ENCODE measurements around the gene FANCM. TPM values are rescaled to one million over a fixed set of nuclear protein-coding genes. Genes with fewer than 3 reads are reported as not detected.
"Not testable (repeated sequence)": the region's sequence is repeated elsewhere in the genome, so short reads cannot be mapped to it uniquely, and the experiment has no call there.

FANCM gene
- total RNA-seq, 4 donors from 2014 or later, result 3.8 to 9.1 (median 6.0) TPM

DNA sequence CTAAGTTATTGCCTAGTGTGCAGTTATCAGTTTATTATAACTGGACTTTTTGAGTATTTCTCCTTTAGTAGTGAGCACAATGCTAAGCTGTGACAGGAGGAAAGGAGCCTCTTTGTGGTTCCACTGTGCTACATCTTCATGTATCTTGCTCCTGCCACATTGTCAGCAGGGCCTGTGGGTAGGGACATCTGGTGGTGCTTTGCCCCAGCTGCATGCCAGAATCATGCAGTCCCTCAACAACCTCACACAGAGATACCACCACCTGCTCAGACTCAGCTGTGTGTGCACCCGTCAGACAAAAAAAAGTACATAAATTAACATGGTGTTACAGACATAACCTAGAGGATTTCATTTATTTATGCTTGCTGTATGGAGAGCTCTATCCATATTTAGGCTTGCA is 66.2 kb downstream of the FANCM start:
- TF ChIP-seq, protein P1, sequence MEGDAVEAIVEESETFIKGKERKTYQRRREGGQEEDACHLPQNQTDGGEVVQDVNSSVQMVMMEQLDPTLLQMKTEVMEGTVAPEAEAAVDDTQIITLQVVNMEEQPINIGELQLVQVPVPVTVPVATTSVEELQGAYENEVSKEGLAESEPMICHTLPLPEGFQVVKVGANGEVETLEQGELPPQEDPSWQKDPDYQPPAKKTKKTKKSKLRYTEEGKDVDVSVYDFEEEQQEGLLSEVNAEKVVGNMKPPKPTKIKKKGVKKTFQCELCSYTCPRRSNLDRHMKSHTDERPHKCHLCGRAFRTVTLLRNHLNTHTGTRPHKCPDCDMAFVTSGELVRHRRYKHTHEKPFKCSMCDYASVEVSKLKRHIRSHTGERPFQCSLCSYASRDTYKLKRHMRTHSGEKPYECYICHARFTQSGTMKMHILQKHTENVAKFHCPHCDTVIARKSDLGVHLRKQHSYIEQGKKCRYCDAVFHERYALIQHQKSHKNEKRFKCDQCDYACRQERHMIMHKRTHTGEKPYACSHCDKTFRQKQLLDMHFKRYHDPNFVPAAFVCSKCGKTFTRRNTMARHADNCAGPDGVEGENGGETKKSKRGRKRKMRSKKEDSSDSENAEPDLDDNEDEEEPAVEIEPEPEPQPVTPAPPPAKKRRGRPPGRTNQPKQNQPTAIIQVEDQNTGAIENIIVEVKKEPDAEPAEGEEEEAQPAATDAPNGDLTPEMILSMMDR (IDR thresholded peaks at IDR 0.05), result no peak
- TF ChIP-seq POLR2A (IDR thresholded peaks at IDR 0.05), result no peak
- no peak overlapping the region for H3K4me3 ChIP-seq (ENCODE audit: low read depth, poor library complexity, severe bottlenecking)
- intact Hi-C loops (cut with DNase I; ENCODE audit: low total_unique reads), result no loop called here
- 52 to 60% methylated on average over 1 of the region's 1 CpG for WGBS, 2 donors
- no peak for DNase-seq (ENCODE audit: low spot score in 2 of 2)

DNA sequence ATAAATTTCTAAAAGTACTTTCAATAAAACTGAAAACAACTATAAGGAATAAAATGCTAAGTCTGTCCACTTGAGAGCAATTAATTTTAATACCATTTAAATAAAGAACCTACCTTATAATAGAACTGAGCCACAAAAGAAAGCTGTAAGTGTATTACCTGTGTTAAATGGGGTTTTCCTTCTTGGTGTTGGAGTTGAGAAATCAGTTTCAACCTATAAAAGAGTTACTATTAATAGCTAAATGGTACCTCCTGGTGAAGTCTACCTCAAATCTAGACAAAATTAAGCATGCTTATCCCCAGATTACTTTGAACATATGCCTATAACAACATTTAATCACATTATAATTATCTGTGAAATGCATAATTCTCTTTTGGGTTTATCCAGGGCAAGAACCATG is 68.5 kb downstream of the FANCM start:
- TF ChIP-seq, protein P1 (IDR thresholded peaks at IDR 0.05), result no peak
- intact Hi-C loops (cut with DNase I; ENCODE audit: low total_unique reads), result no loop called here
- DNase-seq (ENCODE audit: low spot score in 2 of 2), result no peak
- H3K4me3 ChIP-seq (ENCODE audit: low read depth, poor library complexity, severe bottlenecking), result no peak overlapping the region

- TF ChIP-seq, protein P1 (IDR thresholded peaks at IDR 0.05), result no peak
- TF ChIP-seq POLR2A (IDR thresholded peaks at IDR 0.05), result no peak
- DNase-seq (ENCODE audit: low spot score in 2 of 2), result no peak
- 97 to 98% methylated on average over 1 of the region's 1 CpG for WGBS, 2 donors
- intact Hi-C loops (cut with DNase I; ENCODE audit: low total_unique reads), result no loop called here
- no peak overlapping the region for H3K4me3 ChIP-seq (ENCODE audit: low read depth, poor library complexity, severe bottlenecking)
Observed at GRCh38 chr14:45210159-45210558, 74.4 kb downstream of the FANCM start.

GRCh38 chr14:45211295-45211694 is 75.6 kb downstream of the FANCM start:
- 85 to 95% methylated on average over 1 of the region's 1 CpG for WGBS, 2 donors
- no peak for DNase-seq (ENCODE audit: low spot score in 2 of 2)
- intact Hi-C loops (cut with DNase I; ENCODE audit: low total_unique reads), result no loop called here
- H3K4me3 ChIP-seq (ENCODE audit: low read depth, poor library complexity, severe bottlenecking), result no peak overlapping the region
- TF ChIP-seq, protein P1 (IDR thresholded peaks at IDR 0.05), result no peak
- no peak for TF ChIP-seq POLR2A (IDR thresholded peaks at IDR 0.05)

- TF ChIP-seq POLR2A (IDR thresholded peaks at IDR 0.05), result no peak
- TF ChIP-seq, protein P1 (IDR thresholded peaks at IDR 0.05), result no peak
- 70 to 78% methylated on average over 3 of the region's 3 CpGs for WGBS, 2 donors
- intact Hi-C loops (cut with DNase I; ENCODE audit: low total_unique reads), result no loop called here
- no peak overlapping the region for H3K4me3 ChIP-seq (ENCODE audit: low read depth, poor library complexity, severe bottlenecking)
- no peak for DNase-seq (ENCODE audit: low spot score in 2 of 2)
Observed at GRCh38 chr14:45212231-45212630, 76.5 kb downstream of the FANCM start.

GRCh38 chr14:45213716-45214115 is 78.0 kb downstream of the FANCM start:
- DNase-seq (ENCODE audit: low spot score in 2 of 2); intact Hi-C loops (cut with DNase I; ENCODE audit: low total_unique reads); H3K4me3 ChIP-seq (ENCODE audit: low read depth, poor library complexity, severe bottlenecking): not testable (repeated sequence)
- WGBS, 2 donors, result 78 to 94% methylated on average over 1 of the region's 1 CpG

GRCh38 chr14:45214341-45214740 is 78.6 kb downstream of the FANCM start:
- intact Hi-C loops (cut with DNase I; ENCODE audit: low total_unique reads); DNase-seq (ENCODE audit: low spot score in 2 of 2); H3K4me3 ChIP-seq (ENCODE audit: low read depth, poor library complexity, severe bottlenecking): not testable (repeated sequence)
- 97% methylated on average over 6 of the region's 6 CpGs for WGBS, 2 donors
